OCI-LY7 (cell line): ENCODE measurements around the gene EHBP1. TPM values are rescaled to one million over a fixed set of nuclear protein-coding genes. Genes with fewer than 3 reads are reported as not detected.

Source experiments
- BruUV-seq: library from RNA; stranded (reverse); fragments of 400-500 nt; replicated peaks from 2 replicates; lab custom pipeline; 2021; lab: Mats Ljungman, UMichigan
- CTCF ChIA-PET: fragments of 300-600 bp; sonication (Branson Sonifier 250); formaldehyde crosslinking; loops from one replicate; lab custom pipeline; 2022; ENCODE audit warnings: antibody characterized with exemption; ENCODE audit not compliant: unreplicated experiment; lab: Charles Lee
- POLR2A ChIA-PET: fragments of 300-600 bp; sonication (Branson Sonifier 250); formaldehyde crosslinking; loops from one replicate; lab custom pipeline; 2022; ENCODE audit warnings: antibody characterized with exemption; lab: Charles Lee
- DNase-seq: peaks from one replicate; pipeline ENCODE4 v3.0.0-alpha.2; 2015; ENCODE audit warnings: low spot score
- H2AFZ ChIP-seq: fragments of 200-600 bp; sonication (generic), shearing (Covaris generic); 2 replicates; pipeline ENCODE4 v1.6.1; 2014; ENCODE audit warnings: mild to moderate bottlenecking, antibody characterized with exemption, low read length, moderate library complexity
- H3K27ac ChIP-seq: fragments of 200-600 bp; sonication (generic); 2 replicates; pipeline ENCODE4 v1.5.1; 2014; ENCODE audit warnings: mixed run types, low read depth, mild to moderate bottlenecking, moderate library complexity, low read length, inconsistent platforms; ENCODE audit not compliant: poor library complexity, severe bottlenecking
- H3K36me3 ChIP-seq: fragments of 200-600 bp; sonication (generic); 2 replicates; pipeline ENCODE4 v1.6.1; 2014; ENCODE audit warnings: mild to moderate bottlenecking, antibody characterized with exemption, low read length, moderate library complexity, mixed read lengths; ENCODE audit not compliant: insufficient read depth
- H3K4me1 ChIP-seq: fragments of 200-600 bp; sonication (generic); 2 replicates; pipeline ENCODE4 v1.5.1; 2014; ENCODE audit warnings: mild to moderate bottlenecking, low read length; ENCODE audit not compliant: insufficient read depth, poor library complexity, severe bottlenecking
- H3K4me2 ChIP-seq: fragments of 200-600 bp; sonication (generic); 2 replicates; pipeline ENCODE4 v1.6.1; 2014; ENCODE audit warnings: mild to moderate bottlenecking, low read length
- H3K4me3 ChIP-seq: fragments of 200-600 bp; sonication (generic); 2 replicates; pipeline ENCODE4 v1.5.1; 2014; ENCODE audit warnings: mild to moderate bottlenecking, low read depth, low read length; ENCODE audit not compliant: poor library complexity, severe bottlenecking
- H3K79me2 ChIP-seq: fragments of 200-600 bp; sonication (generic); 2 replicates; pipeline ENCODE4 v1.6.1; 2016; ENCODE audit warnings: low read depth, mild to moderate bottlenecking, low read length, moderate library complexity, mixed read lengths; ENCODE audit not compliant: insufficient read depth
- H3K9me2 ChIP-seq: fragments of 200-600 bp; sonication (generic); 2 replicates; pipeline ENCODE4 v1.6.1; 2016; ENCODE audit warnings: mild to moderate bottlenecking, low read length, mixed read lengths; ENCODE audit not compliant: insufficient read depth
- H3K9me3 ChIP-seq: fragments of 200-600 bp; sonication (generic); 2 replicates; pipeline ENCODE4 v1.6.1; 2014; ENCODE audit warnings: mild to moderate bottlenecking, mixed run types, low read length, mixed read lengths
- H4K20me1 ChIP-seq: fragments of 200-600 bp; sonication (generic); 2 replicates; pipeline ENCODE4 v1.6.1; 2014; ENCODE audit warnings: mild to moderate bottlenecking, antibody characterized with exemption, low read length, moderate library complexity, mixed read lengths; ENCODE audit not compliant: insufficient read depth
- EZH2phosphoT487 ChIP-seq: fragments of 200-600 bp; sonication (generic); IDR thresholded peaks from 2 replicates; pipeline ENCODE4 v1.6.1; 2018; ENCODE audit warnings: low read depth, borderline replicate concordance, mild to moderate bottlenecking, mixed run types, antibody characterized with exemption, low read length, moderate library complexity, mixed read lengths
- intact Hi-C: fragments of 100-400 bp; cut with micrococcal nuclease; formaldehyde crosslinking; loops from one replicate; pipeline ENCODE4 v1.10.0; 2022; ENCODE audit not compliant: unreplicated experiment
- total RNA-seq, 2 experiments: library from RNA; depleted of rRNA in 1 of 2; stranded (reverse); fragments of >200 nt in 1 of 2; shearing (Covaris generic) in 1 of 2; gene quantifications; 2 replicates each; pipeline ENCODE4 v1.2.3, GENCODE V29; 2014 to 2022
- TF ChIP-seq, protein P1 (sequence below): fragments of 200-600 bp; sonication (generic); conservative IDR thresholded peaks from 2 replicates; pipeline ENCODE4 v1.5.1; 2014; ENCODE audit warnings: mild to moderate bottlenecking, antibody characterized with exemption, low read length, moderate library complexity, mixed read lengths

EHBP1 gene
- total RNA-seq, 2 experiments from 2014 or later: 26.8 to 34.1 TPM

GRCh38 chr2:62661263-62661635 lies 44.3 kb upstream of the EHBP1 start:
- TF ChIP-seq, protein P1, sequence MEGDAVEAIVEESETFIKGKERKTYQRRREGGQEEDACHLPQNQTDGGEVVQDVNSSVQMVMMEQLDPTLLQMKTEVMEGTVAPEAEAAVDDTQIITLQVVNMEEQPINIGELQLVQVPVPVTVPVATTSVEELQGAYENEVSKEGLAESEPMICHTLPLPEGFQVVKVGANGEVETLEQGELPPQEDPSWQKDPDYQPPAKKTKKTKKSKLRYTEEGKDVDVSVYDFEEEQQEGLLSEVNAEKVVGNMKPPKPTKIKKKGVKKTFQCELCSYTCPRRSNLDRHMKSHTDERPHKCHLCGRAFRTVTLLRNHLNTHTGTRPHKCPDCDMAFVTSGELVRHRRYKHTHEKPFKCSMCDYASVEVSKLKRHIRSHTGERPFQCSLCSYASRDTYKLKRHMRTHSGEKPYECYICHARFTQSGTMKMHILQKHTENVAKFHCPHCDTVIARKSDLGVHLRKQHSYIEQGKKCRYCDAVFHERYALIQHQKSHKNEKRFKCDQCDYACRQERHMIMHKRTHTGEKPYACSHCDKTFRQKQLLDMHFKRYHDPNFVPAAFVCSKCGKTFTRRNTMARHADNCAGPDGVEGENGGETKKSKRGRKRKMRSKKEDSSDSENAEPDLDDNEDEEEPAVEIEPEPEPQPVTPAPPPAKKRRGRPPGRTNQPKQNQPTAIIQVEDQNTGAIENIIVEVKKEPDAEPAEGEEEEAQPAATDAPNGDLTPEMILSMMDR: no peak
- TF ChIP-seq EZH2phosphoT487: no peak
- intact Hi-C loops: no loop called here
- Histone ChIP-seq H3K9me2 (no peaks in the 10 kb centered on the region), H3K4me1 (no peaks in the 10 kb centered on the region), H4K20me1 (no peaks in the 10 kb centered on the region), H3K36me3 (no peaks in the 10 kb centered on the region), H3K4me2 (no peak overlapping the region), H3K4me3 (no peak overlapping the region), H3K9me3 (no peaks in the 10 kb centered on the region), H3K27ac (no peak overlapping the region), H3K79me2 (no peaks in the 10 kb centered on the region), H2AFZ (no peak overlapping the region)
- BruUV-seq: no TSS peak
- DNase-seq: no peak
- ChIA-PET CTCF (no interaction called here), POLR2A (no interaction called here)

- H3K4me1 ChIP-seq: no peaks in the 10 kb centered on the region
- ChIA-PET CTCF (no interaction called here), POLR2A (interaction anchor here (0.7 kb wide), 1 partner anchor 67 kb away, joined by 3 read pairs; no protein-coding TSS in a partner anchor)
- H3K36me3 ChIP-seq: no peaks in the 10 kb centered on the region
- no peaks in the 10 kb centered on the region for H3K9me3 ChIP-seq
- no peaks in the 10 kb centered on the region for H3K79me2 ChIP-seq
- H3K9me2 ChIP-seq: no peaks in the 10 kb centered on the region
- H3K4me2 ChIP-seq: no peak overlapping the region
- no peak for DNase-seq
- intact Hi-C loops: no loop called here
- no TSS peak for BruUV-seq
- TF ChIP-seq EZH2phosphoT487: no peak
- TF ChIP-seq, protein P1: no peak
- H4K20me1 ChIP-seq: no peaks in the 10 kb centered on the region
- H3K27ac ChIP-seq: no peak overlapping the region
- no peak overlapping the region for H3K4me3 ChIP-seq
- H2AFZ ChIP-seq: no peak overlapping the region
These were observed 43.4 kb upstream of the EHBP1 start for GRCh38 chr2:62662131-62662530.

- H4K20me1 ChIP-seq: no peaks in the 10 kb centered on the region
- H2AFZ ChIP-seq: no peak overlapping the region
- no peak overlapping the region for H3K4me2 ChIP-seq
- no peak overlapping the region for H3K27ac ChIP-seq
- H3K9me3 ChIP-seq: no peaks in the 10 kb centered on the region
- H3K36me3 ChIP-seq: no peaks in the 10 kb centered on the region
- H3K4me3 ChIP-seq: no peak overlapping the region
- no TSS peak for BruUV-seq
- no peaks in the 10 kb centered on the region for H3K9me2 ChIP-seq
- H3K4me1 ChIP-seq: no peaks in the 10 kb centered on the region
- intact Hi-C loops: no loop called here
- TF ChIP-seq, protein P1: no peak
- no peak for TF ChIP-seq EZH2phosphoT487
- no peaks in the 10 kb centered on the region for H3K79me2 ChIP-seq
- DNase-seq: no peak
- ChIA-PET POLR2A (no interaction called here), CTCF (no interaction called here)
These were observed 43.0 kb upstream of the EHBP1 start for GRCh38 chr2:62662554-62662953.
